K562 (cell line): ENCODE data around the gene MICAL2. TPM values are rescaled to one million over a fixed set of nuclear protein-coding genes. Genes with fewer than 3 reads are reported as not detected.

Experiments
- ATAC-seq: fragments of 200-7000 bp; cut with Tn5 transposase; 3 replicates; pipeline ENCODE4 v1.9.1; 2020; ENCODE audit warnings: moderate library complexity
- BruUV-seq: library from RNA; stranded (reverse); fragments of 400-500 nt; replicated peaks from 2 replicates; lab custom pipeline; 2021; lab: Mats Ljungman, UMichigan
- CTCF ChIA-PET: fragments of 300-600 bp; formaldehyde crosslinking; extraction: SDS; loops from one replicate; lab custom pipeline; 2021; ENCODE audit warnings: low intra/inter-chr PET ratio; lab: Yijun Ruan, JAX
- POLR2A ChIA-PET: fragments of 300-600, 350-650 bp; sonication (Branson Sonifier 250); formaldehyde crosslinking; extraction: SDS; loops from one replicate; lab custom pipeline; 2021; ENCODE audit warnings: antibody characterized with exemption, inconsistent platforms; lab: Yijun Ruan, JAX
- DNase-seq, 4 experiments: peaks; one replicate each; pipeline versions ENCODE4 v3.0.0 to v3.0.0-alpha.2; 2011 to 2018; ENCODE audit warnings: low spot score in 3 of 4, mixed read lengths in 3 of 4; ENCODE audit errors: extremely low read depth in 1 of 4
- FAIRE-seq: peaks from 2 replicates; lab custom pipeline; 2011; peaks lifted over from hg19 to GRCh38; lab: Jason Lieb, UNC
- H2AFZ ChIP-seq: 2 replicates; pipeline ENCODE4 v1.6.0; 2011; ENCODE audit warnings: low read depth, low read length, control low read depth, inconsistent platforms
- H3K27ac ChIP-seq: fragments of 200-600 bp; 3 replicates; pipeline ENCODE4 v1.8.0; 2011; ENCODE audit warnings: low read depth, mild to moderate bottlenecking, control low read depth, inconsistent platforms, low read length, moderate library complexity, mixed read lengths; ENCODE audit errors: extremely low read depth
- H3K27me3 ChIP-seq, 2 experiments: fragments of 300-600 bp in 1 of 2; 2 replicates in 1 of 2; 3 replicates in 1 of 2; pipeline versions ENCODE4 v1.6.0 to v1.8.0; 2011; ENCODE audit warnings: inconsistent platforms in 2 of 2, low read length in 2 of 2, mild to moderate bottlenecking in 1 of 2, mixed read lengths in 1 of 2, moderate library complexity in 1 of 2; ENCODE audit not compliant: control insufficient read depth in 2 of 2, insufficient read depth in 2 of 2
- H3K36me3 ChIP-seq: fragments of 300-600 bp; 3 replicates; pipeline ENCODE4 v1.8.0; 2011; ENCODE audit warnings: mild to moderate bottlenecking, low read length, inconsistent platforms; ENCODE audit not compliant: control insufficient read depth, insufficient read depth
- H3K4me1 ChIP-seq, 2 experiments: fragments of 200-600 bp in 1 of 2; replicated peaks in 1 of 2; 2 replicates in 1 of 2; 3 replicates in 1 of 2; pipeline versions ENCODE4 v1.5.1 to v1.8.0; 2011; ENCODE audit warnings: inconsistent platforms in 2 of 2, low read length in 2 of 2, mild to moderate bottlenecking in 1 of 2, mixed read lengths in 1 of 2, moderate library complexity in 1 of 2; ENCODE audit not compliant: control insufficient read depth in 2 of 2, insufficient read depth in 2 of 2
- H3K4me2 ChIP-seq: 2 replicates; pipeline ENCODE4 v1.6.1; 2011; ENCODE audit warnings: low read length, control low read depth, inconsistent platforms, mixed read lengths; ENCODE audit not compliant: insufficient read depth
- H3K4me3 ChIP-seq: fragments of 200-600 bp; sonication (generic), shearing (Covaris generic); 2 replicates; pipeline ENCODE4 v1.5.1; 2016; ENCODE audit warnings: control low read depth, inconsistent platforms
- H3K79me2 ChIP-seq: fragments of 200-600 bp; 3 replicates; pipeline ENCODE4 v1.8.0; 2011; ENCODE audit warnings: low read length, inconsistent platforms; ENCODE audit not compliant: control insufficient read depth, insufficient read depth
- H3K9ac ChIP-seq, 2 experiments: 2 replicates each; pipeline versions ENCODE4 v1.6.0 to v1.6.1; 2011; ENCODE audit warnings: low read depth in 2 of 2, low read length in 2 of 2, control low read depth in 1 of 2, inconsistent platforms in 1 of 2, mild to moderate bottlenecking in 1 of 2, mixed read lengths in 1 of 2; ENCODE audit not compliant: insufficient read depth in 1 of 2
- H3K9me1 ChIP-seq: one replicate; pipeline ENCODE4 v1.6.0; 2011; ENCODE audit warnings: inconsistent platforms, mild to moderate bottlenecking, low read length, moderate library complexity; ENCODE audit not compliant: control insufficient read depth, insufficient read depth
- H3K9me3 ChIP-seq: replicated peaks from 2 replicates; pipeline ENCODE4 v1.5.1; 2011; ENCODE audit warnings: low read depth, low read length, inconsistent platforms; ENCODE audit not compliant: control insufficient read depth, insufficient read depth
- H4K20me1 ChIP-seq: replicated peaks from 2 replicates; pipeline ENCODE4 v1.6.1; 2011; ENCODE audit warnings: low read length, inconsistent platforms, mixed read lengths; ENCODE audit not compliant: control insufficient read depth, insufficient read depth
- CEBPG ChIP-seq, 3 experiments: fragments of 200-800 bp in 1 of 3; sonication (Bioruptor generic) in 1 of 3; sonication (generic) in 1 of 3; formaldehyde crosslinking in 1 of 3; IDR thresholded peaks in 2 of 3; conservative IDR thresholded peaks in 1 of 3; 2 replicates each; pipeline versions ENCODE4 v1.6.1 to v1.8.0; 2016 to 2022; ENCODE audit warnings: missing compliant biosample characterization in 2 of 3, missing genetic modification characterization in 2 of 3, mild to moderate bottlenecking in 1 of 3, missing genetic modification reagents in 1 of 3
- COPS2 ChIP-seq: fragments of 450-650 bp; conservative IDR thresholded peaks from 2 replicates; pipeline ENCODE4 v1.6.1; 2016; ENCODE audit warnings: mild to moderate bottlenecking, moderate library complexity
- DMBX1 ChIP-seq: fragments of 250-450 bp; sonication (Bioruptor Pico); IDR thresholded peaks from 2 replicates; pipeline ENCODE4 v1.8.0; 2022; ENCODE audit warnings: inconsistent platforms, mild to moderate bottlenecking, moderate library complexity, borderline replicate concordance
- FOXK2 ChIP-seq, 2 experiments: fragments of 450-650 bp; IDR thresholded peaks in 1 of 2; conservative IDR thresholded peaks in 1 of 2; 2 replicates each; pipeline ENCODE4 v1.6.1; 2016; ENCODE audit warnings: low read depth in 2 of 2, mild to moderate bottlenecking in 1 of 2
- JUND ChIP-seq, 2 experiments: IDR thresholded peaks; 2 replicates in 1 of 2; 3 replicates in 1 of 2; pipeline ENCODE4 v1.6.1; 2011; ENCODE audit warnings: borderline replicate concordance in 2 of 2, low read depth in 2 of 2, low read length in 2 of 2, improper control_type of control experiment in 1 of 2, missing biosample characterization in 1 of 2, missing genetic modification characterization in 1 of 2, missing genetic modification reagents in 1 of 2
- POLR2G ChIP-seq: fragments of 200-400 bp; formaldehyde crosslinking; IDR thresholded peaks from 2 replicates; pipeline ENCODE4 v1.6.1; 2017; ENCODE audit warnings: low read depth, mild to moderate bottlenecking, antibody characterized with exemption, low read length, moderate library complexity
- RAD51 ChIP-seq: fragments of 450-650 bp; IDR thresholded peaks from 2 replicates; pipeline ENCODE4 v1.7.1; 2016; ENCODE audit warnings: low read depth, mild to moderate bottlenecking, borderline replicate concordance
- RBM17 ChIP-seq: fragments of 200-400 bp; formaldehyde crosslinking; IDR thresholded peaks from 2 replicates; pipeline ENCODE4 v1.6.1; 2017; ENCODE audit warnings: low read depth, mild to moderate bottlenecking, low read length, borderline replicate concordance
- RBM25 ChIP-seq: fragments of 200-400 bp; formaldehyde crosslinking; IDR thresholded peaks from 2 replicates; pipeline ENCODE4 v1.6.1; 2018; ENCODE audit warnings: low read length, low read depth, moderate library complexity; ENCODE audit not compliant: severe bottlenecking
- SOX6 ChIP-seq: fragments of 450-650 bp; IDR thresholded peaks from 2 replicates; pipeline ENCODE4 v1.6.1; 2014; ENCODE audit warnings: mild to moderate bottlenecking
- TAF7 ChIP-seq: fragments of 450-650 bp; IDR thresholded peaks from 2 replicates; pipeline ENCODE4 v1.6.1; 2016; ENCODE audit warnings: missing genetic modification characterization, missing compliant biosample characterization
- ZNF311 ChIP-seq: fragments of 250-450 bp; sonication (Bioruptor Pico); IDR thresholded peaks from 2 replicates; pipeline ENCODE4 v1.4.0; 2020; ENCODE audit warnings: mild to moderate bottlenecking, moderate library complexity
- ZSCAN32 ChIP-seq: fragments of 450-650 bp; formaldehyde crosslinking; IDR thresholded peaks from 2 replicates; pipeline ENCODE4 v1.4.0; 2020; ENCODE audit warnings: mild to moderate bottlenecking, moderate library complexity
- WGBS: fragments of 100-300 bp; shearing (Covaris generic); methylation state at CpG from one replicate; pipeline ENCODE4 v1.1.6; 2016; ENCODE audit warnings: low coverage, mixed read lengths; ENCODE audit not compliant: insufficient coverage; ENCODE audit errors: missing lambda C conversion rate; 5-methylcytosine and 5-hydroxymethylcytosine counted together
- in situ Hi-C: fragments of 300-500 bp; cut with MboI; formaldehyde crosslinking; loops from 4 replicates; pipeline ENCODE4 v1.15.0; 2018; ENCODE audit warnings: inconsistent platforms, mixed read lengths
- intact Hi-C: fragments of 100-400 bp; cut with micrococcal nuclease; formaldehyde crosslinking; loops from 2 replicates; pipeline ENCODE4 v1.14.2; 2022
- polyA plus RNA-seq, 8 experiments: library from polyadenylated mRNA; depleted of rRNA in 4 of 8; stranded (reverse) in 5 of 8; unstranded in 3 of 8; fragments of >200 nt; fragmentation: Nextera tagmentation in 2 of 8; fragmentation: Illumina TruSeq in 1 of 8; extraction: Ambion mirVana in 2 of 8; extraction: Trizol in 1 of 8; gene quantifications; 2 replicates each; pipeline versions ENCODE4 v1.2.1 to v1.2.3, GENCODE V29; 2011 to 2014; ENCODE audit warnings: inconsistent platforms in 1 of 8, missing spikeins in 1 of 8
- total RNA-seq, 7 experiments: library from RNA; depleted of rRNA in 6 of 7; stranded (reverse); fragments of >200 nt in 6 of 7; fragmentation: Illumina TruSeq in 2 of 7; extraction: Trizol in 2 of 7; gene quantifications; 2 replicates each; pipeline versions ENCODE4 v1.2.1 to v1.2.3, GENCODE V29; 2011 to 2021; ENCODE audit warnings: low replicate concordance in 1 of 7
- TF ChIP-seq, protein P1 (sequence below): fragments of 450-650 bp; IDR thresholded peaks from 2 replicates; pipeline ENCODE4 v1.6.1; 2018; ENCODE audit not compliant: partially characterized antibody
- TF ChIP-seq, protein P2 (sequence below), 2 experiments: fragments of 450-650 bp in 1 of 2; sonication (generic) in 1 of 2; formaldehyde crosslinking; conservative IDR thresholded peaks; 2 replicates each; pipeline versions ENCODE4 v1.4.0 to v1.8.1; 2020 to 2022; ENCODE audit warnings: mild to moderate bottlenecking in 1 of 2, missing genetic modification reagents in 1 of 2

MICAL2 gene
- total and polyA plus RNA-seq, 9 of the 15 experiments (the other 6 are each of a cell fraction or from before 2014, with no cell fraction given): 4.7 to 64.2 (median 33.6) TPM

DNA sequence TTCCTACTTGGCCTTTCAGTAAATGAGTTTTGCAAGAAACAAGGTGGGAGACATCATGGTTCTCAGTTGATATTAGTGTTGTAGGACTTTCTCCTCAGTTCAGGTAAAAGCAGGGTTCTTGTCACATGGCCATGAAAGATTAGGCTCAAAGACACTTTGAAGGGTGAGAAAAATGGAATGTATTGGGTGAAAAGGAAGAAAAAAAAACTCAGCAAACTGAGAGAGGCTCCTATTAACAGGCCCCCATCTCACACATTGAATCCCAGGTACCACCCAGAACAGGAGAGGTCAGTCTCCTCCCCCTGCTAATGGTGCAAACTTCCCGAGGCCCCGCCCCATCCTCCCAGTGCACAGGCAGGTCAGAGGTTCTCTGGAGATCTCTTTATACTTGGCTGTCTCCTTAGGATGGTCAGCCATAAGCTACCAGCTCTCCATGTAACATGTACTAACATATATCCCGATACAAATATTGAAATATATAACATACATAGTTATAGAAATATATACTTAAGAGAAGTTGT is 62.2 kb downstream of the MICAL2 start:
- ATAC-seq (peak; percentile 92), FAIRE-seq (peak; percentile 29), DNase-seq (peak in 3 of 4 experiments; percentile 41 to 78 (median 53))
- no TSS peak for BruUV-seq
- H3K4me1 ChIP-seq: peaks cover 17 to 50% of the 10 kb centered on the region in 2 experiments
- no peak overlapping the region for H3K9ac ChIP-seq
- peaks cover 7% of the 10 kb centered on the region for H3K36me3 ChIP-seq
- in situ Hi-C loops (no loop called here), intact Hi-C loops (no loop called here)
- POLR2A ChIA-PET: interaction anchor here (1.0 to 2.5 kb wide), 7 partner anchors 9 to 55 kb away, joined by 3 to 8 read pairs (median 5); no protein-coding TSS in a partner anchor
- no peaks in the 10 kb centered on the region for H3K27me3 ChIP-seq
- peak overlapping the region; percentile 19; the same call in 1 of the 3 replicates for H3K27ac ChIP-seq
- H3K4me2 ChIP-seq: no peak overlapping the region
- H3K9me3 ChIP-seq: no peaks in the 10 kb centered on the region
- H2AFZ ChIP-seq: no peak overlapping the region
- H4K20me1 ChIP-seq: no peaks in the 10 kb centered on the region
- H3K4me3 ChIP-seq: no peak overlapping the region
- CTCF ChIA-PET: no interaction called here
- H3K79me2 ChIP-seq: peaks cover 22% of the 10 kb centered on the region; the same call in 2 of the 3 replicates
- 27% methylated on average over 3 of the region's 3 CpGs for WGBS
- no peaks in the 10 kb centered on the region for H3K9me1 ChIP-seq
- TF ChIP-seq FOXK2 (conservative IDR thresholded peaks at IDR 0.05 in 1 of 2, IDR thresholded peaks at IDR 0.05 in 1 of 2; ENCODE audit: low read depth in 2 of 2) (0 out of 4 replicates have a peak, but pooled peaks of 1 of the 2 experiments have one; percentile 33), POLR2G (no peak), ZSCAN32 (CRISPR knock-in tag) (no peak), RAD51 (no peak), CEBPG (CRISPR knock-in tag; IDR thresholded peaks at IDR 0.05) (no peak), CEBPG (tag; conservative IDR thresholded peaks at IDR 0.05 in 1 of 2, IDR thresholded peaks at IDR 0.05 in 1 of 2) (no peak), RBM17 (no peak), TAF7 (tag) (no peak), SOX6 (no peak), COPS2 (no peak), ZNF311 (no peak), DMBX1 (CRISPR knock-in tag) (no peak), JUND (IDR thresholded peaks at IDR 0.05; ENCODE audit: borderline replicate concordance, low read depth, low read length) (0 out of 2 replicates have a peak, but pooled peaks have one; percentile 6), JUND (tag; IDR thresholded peaks at IDR 0.05; ENCODE audit: borderline replicate concordance, low read depth, low read length) (no peak), RBM25 (no peak)
- TF ChIP-seq, protein P1, sequence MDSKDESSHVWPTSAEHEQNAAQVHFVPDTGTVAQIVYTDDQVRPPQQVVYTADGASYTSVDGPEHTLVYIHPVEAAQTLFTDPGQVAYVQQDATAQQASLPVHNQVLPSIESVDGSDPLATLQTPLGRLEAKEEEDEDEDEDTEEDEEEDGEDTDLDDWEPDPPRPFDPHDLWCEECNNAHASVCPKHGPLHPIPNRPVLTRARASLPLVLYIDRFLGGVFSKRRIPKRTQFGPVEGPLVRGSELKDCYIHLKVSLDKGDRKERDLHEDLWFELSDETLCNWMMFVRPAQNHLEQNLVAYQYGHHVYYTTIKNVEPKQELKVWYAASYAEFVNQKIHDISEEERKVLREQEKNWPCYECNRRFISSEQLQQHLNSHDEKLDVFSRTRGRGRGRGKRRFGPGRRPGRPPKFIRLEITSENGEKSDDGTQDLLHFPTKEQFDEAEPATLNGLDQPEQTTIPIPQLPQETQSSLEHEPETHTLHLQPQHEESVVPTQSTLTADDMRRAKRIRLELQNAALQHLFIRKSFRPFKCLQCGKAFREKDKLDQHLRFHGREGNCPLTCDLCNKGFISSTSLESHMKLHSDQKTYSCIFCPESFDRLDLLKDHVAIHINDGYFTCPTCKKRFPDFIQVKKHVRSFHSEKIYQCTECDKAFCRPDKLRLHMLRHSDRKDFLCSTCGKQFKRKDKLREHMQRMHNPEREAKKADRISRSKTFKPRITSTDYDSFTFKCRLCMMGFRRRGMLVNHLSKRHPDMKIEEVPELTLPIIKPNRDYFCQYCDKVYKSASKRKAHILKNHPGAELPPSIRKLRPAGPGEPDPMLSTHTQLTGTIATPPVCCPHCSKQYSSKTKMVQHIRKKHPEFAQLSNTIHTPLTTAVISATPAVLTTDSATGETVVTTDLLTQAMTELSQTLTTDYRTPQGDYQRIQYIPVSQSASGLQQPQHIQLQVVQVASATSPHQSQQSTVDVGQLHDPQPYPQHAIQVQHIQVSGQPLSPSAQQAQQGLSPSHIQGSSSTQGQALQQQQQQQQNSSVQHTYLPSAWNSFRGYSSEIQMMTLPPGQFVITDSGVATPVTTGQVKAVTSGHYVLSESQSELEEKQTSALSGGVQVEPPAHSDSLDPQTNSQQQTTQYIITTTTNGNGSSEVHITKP: peak; percentile 92
- TF ChIP-seq, protein P2, sequence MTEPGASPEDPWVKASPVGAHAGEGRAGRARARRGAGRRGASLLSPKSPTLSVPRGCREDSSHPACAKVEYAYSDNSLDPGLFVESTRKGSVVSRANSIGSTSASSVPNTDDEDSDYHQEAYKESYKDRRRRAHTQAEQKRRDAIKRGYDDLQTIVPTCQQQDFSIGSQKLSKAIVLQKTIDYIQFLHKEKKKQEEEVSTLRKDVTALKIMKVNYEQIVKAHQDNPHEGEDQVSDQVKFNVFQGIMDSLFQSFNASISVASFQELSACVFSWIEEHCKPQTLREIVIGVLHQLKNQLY (CRISPR knock-in tag; conservative IDR thresholded peaks at IDR 0.05): no peak
